ENCODE results near the gene RFT1. TPM values are rescaled to one million over a fixed set of nuclear protein-coding genes. Genes with fewer than 3 reads are reported as not detected.

The RFT1 gene
- total and polyA plus RNA-seq, 9 donors: 8.2 to 15.4 (median 11.6) TPM

DNA sequence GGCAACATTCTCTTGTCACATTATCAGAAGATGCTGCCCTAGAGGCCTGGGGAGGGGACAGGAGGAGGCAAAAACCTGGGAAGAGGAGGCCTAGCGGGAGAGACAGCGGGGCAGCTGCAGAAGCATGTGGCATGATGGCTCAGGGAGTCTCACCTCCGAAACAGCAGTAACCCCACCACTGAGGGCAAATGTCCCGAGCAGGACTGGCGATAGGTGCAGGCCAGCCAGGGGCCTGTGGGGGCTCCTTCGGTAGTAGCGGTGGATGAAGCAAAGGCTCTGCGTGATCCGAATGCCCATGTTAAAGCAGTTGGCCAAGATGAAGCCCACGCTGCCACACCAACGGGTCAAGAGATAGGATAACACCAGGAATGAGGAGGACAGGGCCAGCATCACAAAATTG, 38.0 kb downstream of the RFT1 start:
- Histone ChIP-seq H3K27ac (ENCODE audit: low read length) (no peak overlapping the region), H3K4me3 (ENCODE audit: low read length) (no peak overlapping the region), H3K36me3 (ENCODE audit: control insufficient read depth, insufficient read depth, low read length) (peaks cover 65% of the 10 kb centered on the region), H3K4me1 (ENCODE audit: control insufficient read depth, insufficient read depth, low read length) (peaks cover 7% of the 10 kb centered on the region), H3K9me3 (replicated peaks; ENCODE audit: control insufficient read depth, low read depth, low read length) (no peaks in the 10 kb centered on the region), H3K27me3 (ENCODE audit: control insufficient read depth, insufficient read depth, low read length) (no peaks in the 10 kb centered on the region)
- no peak for DNase-seq
- WGBS (ENCODE audit: insufficient coverage): 97% methylated on average over 11 of the region's 11 CpGs

DNA sequence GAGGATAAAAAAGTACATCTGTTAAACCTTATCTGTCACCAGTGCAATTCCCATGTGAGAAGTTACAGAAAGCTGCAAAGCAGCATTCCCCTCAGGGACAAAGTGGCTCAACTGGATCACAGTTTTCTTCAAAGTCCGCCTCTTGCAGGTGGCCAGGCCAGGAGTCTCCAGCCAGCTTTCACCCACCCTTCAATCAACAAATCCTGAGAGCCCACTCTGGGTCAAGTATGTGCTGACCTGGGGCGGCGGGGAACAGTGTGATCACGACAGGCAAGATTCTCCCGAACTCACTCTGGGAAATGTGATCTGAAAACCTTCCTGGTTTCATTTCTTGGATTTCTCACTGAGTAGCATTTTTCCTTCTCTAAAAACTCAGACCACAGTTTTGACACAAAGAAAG, 39.2 kb downstream of the RFT1 start:
- no peak for DNase-seq
- peaks cover 68% of the 10 kb centered on the region for H3K36me3 ChIP-seq (ENCODE audit: control insufficient read depth, insufficient read depth, low read length)

DNA sequence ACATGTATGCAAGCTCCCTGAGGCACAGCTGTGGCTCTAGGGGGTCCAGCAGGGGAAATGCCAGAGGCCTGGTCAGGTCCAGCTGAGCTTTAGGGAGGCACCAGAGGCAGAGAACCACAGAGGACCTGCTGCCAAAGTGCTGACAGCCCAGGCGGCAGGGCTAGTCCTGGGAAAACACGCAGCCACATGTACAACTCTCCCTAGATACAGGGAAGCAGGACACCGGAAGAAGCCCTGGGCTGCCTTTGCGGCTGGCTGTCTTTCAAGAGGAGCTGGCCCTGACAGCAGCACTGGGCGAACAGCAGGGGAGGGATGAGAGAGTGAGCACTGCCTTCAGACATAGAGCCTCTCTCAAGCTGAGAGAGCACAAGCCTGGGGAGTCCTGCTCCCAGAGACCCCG, 40.7 kb downstream of the RFT1 start:
- WGBS (ENCODE audit: insufficient coverage): 55% methylated on average over 3 of the region's 6 CpGs
- H3K4me3 ChIP-seq (ENCODE audit: low read length): no peak overlapping the region
- H3K27ac ChIP-seq (ENCODE audit: low read length): no peak overlapping the region
- DNase-seq: peak; percentile 47
- H3K9me3 ChIP-seq (replicated peaks; ENCODE audit: control insufficient read depth, low read depth, low read length): no peaks in the 10 kb centered on the region
- H3K36me3 ChIP-seq (ENCODE audit: control insufficient read depth, insufficient read depth, low read length): peaks cover 60% of the 10 kb centered on the region
- no peaks in the 10 kb centered on the region for H3K27me3 ChIP-seq (ENCODE audit: control insufficient read depth, insufficient read depth, low read length)
- H3K4me1 ChIP-seq (ENCODE audit: control insufficient read depth, insufficient read depth, low read length): peaks cover 10% of the 10 kb centered on the region

More for the DNA sequence above, 39.2 kb downstream of the RFT1 start:
- Histone ChIP-seq H3K27me3 (ENCODE audit: control insufficient read depth, insufficient read depth, low read length) (no peaks in the 10 kb centered on the region), H3K9me3 (replicated peaks; ENCODE audit: control insufficient read depth, low read depth, low read length) (no peaks in the 10 kb centered on the region), H3K4me3 (ENCODE audit: low read length) (no peak overlapping the region), H3K4me1 (ENCODE audit: control insufficient read depth, insufficient read depth, low read length) (peaks cover 7% of the 10 kb centered on the region), H3K27ac (ENCODE audit: low read length) (no peak overlapping the region)
- WGBS (ENCODE audit: insufficient coverage): 78% methylated on average over 1 of the region's 5 CpGs

DNA sequence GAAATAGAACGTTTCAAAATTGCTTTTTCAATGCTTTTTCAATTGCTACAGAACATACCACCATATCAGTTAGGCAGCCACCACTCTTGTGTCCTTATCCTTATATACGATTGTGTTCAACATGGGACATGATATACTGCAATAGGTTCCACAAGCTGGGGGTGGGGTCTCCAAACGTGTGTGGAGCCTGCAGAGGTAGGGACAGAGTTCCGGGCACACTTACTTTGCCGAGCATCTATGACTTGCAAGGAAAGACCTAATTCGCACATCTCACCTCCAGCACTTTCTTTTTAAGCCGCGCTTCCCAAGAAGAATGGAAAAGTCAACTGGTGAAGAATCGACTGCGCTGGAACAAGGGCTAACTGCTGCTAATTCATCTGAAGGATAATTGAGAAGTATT, 44.8 kb downstream of the RFT1 start:
- Histone ChIP-seq H3K4me3 (ENCODE audit: low read length) (no peak overlapping the region), H3K27ac (ENCODE audit: low read length) (no peak overlapping the region), H3K36me3 (ENCODE audit: control insufficient read depth, insufficient read depth, low read length) (peaks cover 25% of the 10 kb centered on the region), H3K27me3 (ENCODE audit: control insufficient read depth, insufficient read depth, low read length) (no peaks in the 10 kb centered on the region), H3K4me1 (ENCODE audit: control insufficient read depth, insufficient read depth, low read length) (peaks cover 22% of the 10 kb centered on the region), H3K9me3 (replicated peaks; ENCODE audit: control insufficient read depth, low read depth, low read length) (no peaks in the 10 kb centered on the region)
- no peak for DNase-seq
- 30% methylated on average over 2 of the region's 10 CpGs for WGBS (ENCODE audit: insufficient coverage)

DNA sequence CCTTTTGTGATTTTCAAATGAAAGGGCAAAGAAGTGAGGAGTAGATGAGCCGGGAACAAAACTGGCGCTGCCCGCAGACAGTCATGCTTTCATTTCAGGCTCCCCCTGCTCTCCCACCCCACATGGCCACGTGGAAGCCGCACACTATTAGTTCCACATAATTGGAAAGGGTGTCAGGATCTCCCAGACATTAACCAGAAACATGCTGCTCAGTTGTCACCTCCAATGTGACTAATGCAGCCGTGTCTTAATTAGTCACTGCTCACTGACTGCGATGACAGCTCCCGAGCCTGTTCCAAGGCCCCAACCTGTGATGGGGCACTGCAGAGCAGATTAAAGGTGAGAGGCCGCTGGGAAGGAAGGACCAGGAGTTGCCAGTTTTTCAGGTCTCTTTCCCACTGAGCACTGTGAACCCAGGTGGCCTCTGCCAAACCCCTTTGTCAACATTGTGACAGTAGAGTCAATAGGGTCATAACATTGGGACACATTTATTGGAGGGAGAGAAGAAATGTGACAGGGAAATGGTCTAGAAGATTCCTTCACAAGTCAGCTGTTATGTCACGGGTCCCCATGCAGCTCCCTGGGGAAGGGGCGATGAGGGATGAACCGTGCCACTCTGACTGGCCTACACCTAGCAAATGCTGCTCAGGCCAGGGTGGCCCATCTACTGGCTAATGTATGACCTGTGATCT, 45.8 kb downstream of the RFT1 start:
- WGBS (ENCODE audit: insufficient coverage): 42% methylated on average over 6 of the region's 12 CpGs
- peaks cover 16% of the 10 kb centered on the region for H3K4me1 ChIP-seq (ENCODE audit: control insufficient read depth, insufficient read depth, low read length)
- H3K27me3 ChIP-seq (ENCODE audit: control insufficient read depth, insufficient read depth, low read length): no peaks in the 10 kb centered on the region
- H3K9me3 ChIP-seq (replicated peaks; ENCODE audit: control insufficient read depth, low read depth, low read length): no peaks in the 10 kb centered on the region
- no peak for DNase-seq
- peaks cover 20% of the 10 kb centered on the region for H3K36me3 ChIP-seq (ENCODE audit: control insufficient read depth, insufficient read depth, low read length)
- peak overlapping the region; percentile 69 for H3K27ac ChIP-seq (ENCODE audit: low read length)
- no peak overlapping the region for H3K4me3 ChIP-seq (ENCODE audit: low read length)

DNA sequence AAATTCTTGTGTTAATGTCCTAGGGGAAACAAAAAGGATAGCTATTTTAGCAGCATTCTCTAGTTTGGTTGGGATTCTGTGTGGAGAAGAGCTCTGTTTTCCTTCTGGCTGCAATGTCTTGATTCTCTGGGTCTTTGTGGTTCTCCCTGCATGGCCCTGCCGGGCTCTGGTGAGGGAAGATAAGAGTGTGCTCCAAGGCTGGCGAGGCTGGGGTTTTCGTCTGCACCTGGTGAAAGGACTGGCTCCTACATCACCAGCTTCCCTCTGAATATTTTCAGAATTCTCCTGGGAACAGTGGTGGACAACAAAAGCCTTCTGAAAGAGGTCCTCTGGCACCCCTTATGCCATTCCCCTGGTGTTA, 46.3 kb downstream of the RFT1 start:
- H3K4me3 ChIP-seq (ENCODE audit: low read length): no peak overlapping the region
- WGBS (ENCODE audit: insufficient coverage): no CpG with 5 or more reads among the region's 3 CpGs
- DNase-seq: no peak
- peak overlapping the region; percentile 69 for H3K27ac ChIP-seq (ENCODE audit: low read length)
- H3K36me3 ChIP-seq (ENCODE audit: control insufficient read depth, insufficient read depth, low read length): peaks cover 14% of the 10 kb centered on the region
- H3K4me1 ChIP-seq (ENCODE audit: control insufficient read depth, insufficient read depth, low read length): peaks cover 15% of the 10 kb centered on the region
- no peaks in the 10 kb centered on the region for H3K27me3 ChIP-seq (ENCODE audit: control insufficient read depth, insufficient read depth, low read length)
- no peaks in the 10 kb centered on the region for H3K9me3 ChIP-seq (replicated peaks; ENCODE audit: control insufficient read depth, low read depth, low read length)

DNA sequence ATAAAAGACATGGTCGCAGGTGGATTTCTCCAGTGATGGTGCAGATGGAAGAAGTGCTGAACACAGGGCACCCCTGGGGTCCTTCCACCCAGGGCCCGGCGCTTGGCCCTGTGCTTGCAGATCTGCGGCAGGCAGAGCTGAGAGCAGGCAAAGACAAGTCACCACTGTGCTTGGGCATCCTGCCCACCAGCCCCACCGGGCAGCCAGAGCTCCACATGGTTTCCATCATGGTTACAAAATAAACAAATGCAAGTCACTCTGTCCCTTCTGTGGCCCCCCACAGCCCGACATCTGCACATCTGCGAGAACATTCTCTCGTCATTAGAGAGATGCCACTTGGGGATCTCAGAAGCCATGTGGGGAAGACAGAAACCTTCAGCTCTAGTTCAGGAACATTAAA, 46.7 kb downstream of the RFT1 start:
- peak; percentile 70 for DNase-seq
- WGBS (ENCODE audit: insufficient coverage): 39% methylated on average over 4 of the region's 8 CpGs

DNA sequence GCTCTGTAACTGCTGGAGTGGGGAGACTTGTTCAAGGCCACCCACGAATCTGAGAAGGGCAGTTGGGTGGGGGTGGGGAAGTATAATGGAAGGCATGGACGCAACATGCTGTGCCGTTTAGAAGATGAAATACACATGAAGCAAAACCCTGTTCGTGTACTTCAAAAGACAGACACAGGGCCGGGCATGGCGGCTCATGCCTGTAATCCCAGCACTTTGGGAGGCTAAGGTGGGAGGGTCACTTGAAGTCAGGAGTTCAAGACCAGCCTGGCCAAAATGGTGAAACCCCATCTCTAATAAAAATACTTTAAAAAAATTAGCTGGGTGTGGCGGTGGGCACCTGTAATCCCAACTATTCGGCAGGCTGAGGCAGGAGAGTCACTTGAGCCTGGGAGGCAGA, 47.5 kb downstream of the RFT1 start:
- Histone ChIP-seq H3K36me3 (ENCODE audit: control insufficient read depth, insufficient read depth, low read length) (peaks cover 10% of the 10 kb centered on the region), H3K9me3 (replicated peaks; ENCODE audit: control insufficient read depth, low read depth, low read length) (no peaks in the 10 kb centered on the region), H3K27ac (ENCODE audit: low read length) (no peak overlapping the region), H3K27me3 (ENCODE audit: control insufficient read depth, insufficient read depth, low read length) (no peaks in the 10 kb centered on the region), H3K4me1 (ENCODE audit: control insufficient read depth, insufficient read depth, low read length) (peaks cover 15% of the 10 kb centered on the region), H3K4me3 (ENCODE audit: low read length) (no peak overlapping the region)
- WGBS (ENCODE audit: insufficient coverage): 49% methylated on average over 4 of the region's 8 CpGs
- DNase-seq: no peak

More for the DNA sequence above, 46.7 kb downstream of the RFT1 start:
- Histone ChIP-seq H3K9me3 (replicated peaks; ENCODE audit: control insufficient read depth, low read depth, low read length) (no peaks in the 10 kb centered on the region), H3K4me3 (ENCODE audit: low read length) (no peak overlapping the region), H3K27ac (ENCODE audit: low read length) (peak overlapping the region; percentile 69), H3K27me3 (ENCODE audit: control insufficient read depth, insufficient read depth, low read length) (no peaks in the 10 kb centered on the region), H3K36me3 (ENCODE audit: control insufficient read depth, insufficient read depth, low read length) (peaks cover 14% of the 10 kb centered on the region), H3K4me1 (ENCODE audit: control insufficient read depth, insufficient read depth, low read length) (peaks cover 15% of the 10 kb centered on the region)

DNA sequence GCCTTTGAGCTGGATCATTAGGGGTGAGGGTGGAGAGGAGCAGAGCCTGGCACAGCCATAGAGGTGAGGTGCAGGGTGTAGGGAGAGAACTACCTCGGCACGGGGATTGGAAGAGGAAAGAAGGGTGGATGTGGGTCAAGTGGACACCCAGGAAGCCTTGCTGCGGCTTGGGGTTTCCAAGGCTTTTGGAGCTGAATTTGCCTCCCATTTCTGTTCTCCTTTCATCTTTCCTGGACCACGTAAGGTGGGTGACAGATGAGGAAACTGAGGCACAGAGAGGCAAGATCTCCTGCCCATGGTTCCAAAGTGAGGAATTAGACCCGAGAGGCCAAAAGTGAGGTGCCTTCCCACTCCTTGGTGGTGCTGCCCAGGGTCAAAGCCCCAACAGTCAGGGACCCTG, 48.9 kb downstream of the RFT1 start:
- no peak overlapping the region for H3K27ac ChIP-seq (ENCODE audit: low read length)
- WGBS (ENCODE audit: insufficient coverage): 73% methylated on average over 5 of the region's 5 CpGs
- H3K4me3 ChIP-seq (ENCODE audit: low read length): no peak overlapping the region
- no peaks in the 10 kb centered on the region for H3K27me3 ChIP-seq (ENCODE audit: control insufficient read depth, insufficient read depth, low read length)
- DNase-seq: no peak
- no peaks in the 10 kb centered on the region for H3K36me3 ChIP-seq (ENCODE audit: control insufficient read depth, insufficient read depth, low read length)
- H3K9me3 ChIP-seq (replicated peaks; ENCODE audit: control insufficient read depth, low read depth, low read length): no peaks in the 10 kb centered on the region
- peaks cover 15% of the 10 kb centered on the region for H3K4me1 ChIP-seq (ENCODE audit: control insufficient read depth, insufficient read depth, low read length)

DNA sequence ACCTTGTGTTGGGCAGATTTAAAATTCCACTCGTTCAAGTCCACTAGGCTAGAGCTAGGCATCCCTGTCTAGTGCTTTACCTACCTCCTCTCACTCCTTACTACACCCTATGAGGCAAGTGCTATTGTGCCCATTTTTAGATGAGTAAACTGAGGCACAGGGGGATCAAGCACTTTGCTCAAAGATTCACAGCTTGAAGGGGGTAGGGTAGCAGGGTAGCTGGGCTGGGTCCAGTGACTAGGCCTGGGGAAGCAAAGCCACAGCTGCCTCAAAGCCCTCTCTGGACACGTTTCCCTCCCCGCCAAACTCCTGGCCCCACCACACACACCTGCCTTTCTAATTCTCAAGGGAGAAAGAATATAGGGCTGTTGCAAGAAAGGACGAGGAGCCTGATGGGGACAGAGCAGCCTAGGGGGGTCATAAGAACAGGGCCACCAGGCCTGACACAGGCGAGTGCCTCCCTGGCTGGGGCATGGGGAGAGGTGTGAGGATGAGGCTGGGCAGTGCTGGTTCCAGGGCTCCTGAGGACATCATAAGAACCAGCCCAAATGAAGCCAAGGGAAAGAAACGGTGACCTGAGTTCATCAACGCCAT, 49.5 kb downstream of the RFT1 start:
- Histone ChIP-seq H3K4me3 (ENCODE audit: low read length) (no peak overlapping the region), H3K27ac (ENCODE audit: low read length) (no peak overlapping the region), H3K36me3 (ENCODE audit: control insufficient read depth, insufficient read depth, low read length) (no peaks in the 10 kb centered on the region), H3K9me3 (replicated peaks; ENCODE audit: control insufficient read depth, low read depth, low read length) (no peaks in the 10 kb centered on the region), H3K27me3 (ENCODE audit: control insufficient read depth, insufficient read depth, low read length) (no peaks in the 10 kb centered on the region), H3K4me1 (ENCODE audit: control insufficient read depth, insufficient read depth, low read length) (peaks cover 15% of the 10 kb centered on the region)
- DNase-seq: no peak
- WGBS (ENCODE audit: insufficient coverage): 33% methylated on average over 2 of the region's 7 CpGs
